Measurements from ENCODE around the gene TRIOBP.
A peak's percentile ranks its signal among the peaks of the same experiment; 100 is the strongest.
"Not testable (repeated sequence)": the region's sequence is repeated elsewhere in the genome, so short reads cannot be mapped to it uniquely, and the experiment has no call there.

TRIOBP gene

GRCh38 chr22:37781434-37782059 is 84.7 kb downstream of the TRIOBP start:
- no peak for DNase-seq

DNA sequence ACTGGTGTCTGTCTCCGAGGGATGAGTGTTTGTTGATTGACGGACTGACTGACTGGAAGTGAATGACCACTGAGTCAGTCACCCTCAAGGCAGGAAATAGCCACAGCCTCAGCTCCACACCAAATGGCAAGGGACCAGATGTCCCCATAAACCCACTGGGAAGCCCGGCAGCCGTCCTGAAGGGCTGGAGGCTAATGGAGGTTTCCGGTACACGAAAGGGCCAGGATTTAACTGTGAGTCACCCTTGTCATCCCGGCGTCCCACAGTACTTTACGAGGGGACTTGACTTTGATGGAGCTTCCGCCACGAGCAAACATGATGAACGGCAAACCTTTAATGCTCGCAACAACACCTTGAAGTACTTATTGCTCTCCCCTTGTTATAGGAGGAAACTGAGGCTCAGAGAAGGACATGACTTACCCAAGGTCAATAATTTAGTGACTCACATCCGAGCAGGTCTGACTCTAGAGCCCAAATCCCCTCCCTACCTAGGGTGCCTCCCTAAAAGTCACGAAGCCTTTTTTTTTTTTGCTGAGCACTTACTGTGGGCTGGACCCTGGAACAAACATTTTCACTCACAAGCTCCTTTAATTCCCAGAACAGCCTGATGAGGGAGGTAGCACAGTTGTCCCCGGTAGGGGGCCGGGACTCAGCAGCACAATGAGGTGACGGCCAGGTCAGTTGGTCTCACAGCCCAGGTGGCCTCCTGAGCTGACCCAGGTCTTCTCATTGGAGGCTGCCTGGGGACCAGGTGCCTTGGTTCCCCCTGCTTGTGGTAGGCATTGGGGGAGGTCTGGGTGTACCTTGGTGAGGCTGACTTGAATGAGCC is 85.7 kb downstream of the TRIOBP start:
- no peak for DNase-seq

DNA sequence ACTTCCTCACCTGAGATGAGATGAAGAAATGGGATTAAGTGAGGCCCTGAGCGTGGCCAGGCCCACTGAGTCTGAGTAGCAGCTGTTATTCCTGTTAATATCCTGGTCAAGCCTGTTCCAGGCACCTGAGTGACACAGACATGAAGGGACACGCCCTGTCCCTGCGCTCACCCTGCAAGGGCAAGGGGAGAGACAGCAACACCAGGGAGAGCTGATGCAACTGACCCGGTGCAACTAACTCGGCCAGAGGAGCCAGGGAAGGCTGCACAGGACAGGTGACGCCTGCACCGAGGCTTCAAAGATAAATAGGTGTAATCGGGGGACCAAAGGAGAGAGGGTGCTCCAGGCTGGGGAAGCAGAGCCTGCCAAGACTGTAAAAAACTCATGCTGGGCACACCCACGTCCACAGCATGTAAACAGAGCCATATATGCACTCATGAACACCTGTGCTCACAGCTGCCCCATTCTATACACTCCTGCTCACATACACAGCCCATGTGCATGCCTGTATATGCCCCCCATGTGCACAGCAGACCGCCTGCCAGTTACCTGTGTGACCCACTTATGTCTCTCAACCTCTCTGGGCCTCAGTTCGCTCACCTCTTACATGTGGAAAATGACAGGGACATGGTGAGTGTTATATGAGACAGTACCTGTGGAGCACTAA is 88.1 kb downstream of the TRIOBP start:
- DNase-seq, result no peak

GRCh38 chr22:37790234-37790633 is 93.4 kb downstream of the TRIOBP start:
- DNase-seq, result no peak

DNA sequence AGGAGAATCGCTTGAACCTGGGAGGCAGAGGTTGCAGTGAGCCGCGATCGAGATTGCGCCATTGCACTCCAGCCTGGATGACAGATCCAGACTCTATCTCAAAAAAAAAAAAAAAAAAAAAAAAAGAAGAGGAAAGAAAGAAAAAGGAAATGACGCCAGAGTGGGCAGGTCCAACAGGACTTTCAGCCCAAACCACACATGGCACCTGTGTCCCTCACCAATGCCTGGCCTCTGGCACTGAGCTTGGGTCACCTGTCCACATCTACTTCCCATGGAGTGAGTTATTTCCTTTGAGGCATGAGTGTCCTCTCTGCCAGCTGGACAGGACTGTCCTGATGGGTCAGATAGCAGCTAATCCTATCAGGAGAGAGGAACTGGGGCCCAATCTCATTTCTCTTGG is 95.6 kb downstream of the TRIOBP start:
- DNase-seq, result no peak

GRCh38 chr22:37794376-37794775 is 97.5 kb downstream of the TRIOBP start:
- DNase-seq, result no peak

DNA sequence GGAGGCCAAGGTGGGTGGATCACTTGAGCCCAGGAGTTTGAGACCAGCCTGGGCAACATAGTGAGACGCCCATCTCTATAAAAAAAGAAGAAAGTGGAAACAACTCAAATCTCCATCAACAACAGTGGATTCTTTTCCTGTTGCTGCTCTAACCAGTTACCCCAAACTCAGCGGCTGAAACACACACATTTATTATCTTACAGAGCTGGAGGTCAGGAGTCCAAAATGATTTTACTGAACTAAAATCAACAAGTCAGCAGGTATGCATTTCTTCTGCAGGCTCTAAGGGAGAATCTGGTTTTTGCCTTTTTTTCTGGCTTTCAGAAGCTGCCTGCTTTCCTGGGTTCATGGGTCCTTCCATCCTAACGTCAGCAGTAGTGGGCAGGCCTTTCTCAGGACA is 99.2 kb downstream of the TRIOBP start:
- no peak for DNase-seq

GRCh38 chr22:37797259-37797658 is 100.4 kb downstream of the TRIOBP start:
- DNase-seq, result not testable (repeated sequence)

- DNase-seq, result no peak
Observed at GRCh38 chr22:37797874-37798500, 101.1 kb downstream of the TRIOBP start.

GRCh38 chr22:37799979-37800378 is 103.1 kb downstream of the TRIOBP start:
- peak; percentile 19 to 22 for DNase-seq

GRCh38 chr22:37801946-37802309 is 105.1 kb downstream of the TRIOBP start:
- peak in 1 of 2 experiments; percentile 9 for DNase-seq

DNA sequence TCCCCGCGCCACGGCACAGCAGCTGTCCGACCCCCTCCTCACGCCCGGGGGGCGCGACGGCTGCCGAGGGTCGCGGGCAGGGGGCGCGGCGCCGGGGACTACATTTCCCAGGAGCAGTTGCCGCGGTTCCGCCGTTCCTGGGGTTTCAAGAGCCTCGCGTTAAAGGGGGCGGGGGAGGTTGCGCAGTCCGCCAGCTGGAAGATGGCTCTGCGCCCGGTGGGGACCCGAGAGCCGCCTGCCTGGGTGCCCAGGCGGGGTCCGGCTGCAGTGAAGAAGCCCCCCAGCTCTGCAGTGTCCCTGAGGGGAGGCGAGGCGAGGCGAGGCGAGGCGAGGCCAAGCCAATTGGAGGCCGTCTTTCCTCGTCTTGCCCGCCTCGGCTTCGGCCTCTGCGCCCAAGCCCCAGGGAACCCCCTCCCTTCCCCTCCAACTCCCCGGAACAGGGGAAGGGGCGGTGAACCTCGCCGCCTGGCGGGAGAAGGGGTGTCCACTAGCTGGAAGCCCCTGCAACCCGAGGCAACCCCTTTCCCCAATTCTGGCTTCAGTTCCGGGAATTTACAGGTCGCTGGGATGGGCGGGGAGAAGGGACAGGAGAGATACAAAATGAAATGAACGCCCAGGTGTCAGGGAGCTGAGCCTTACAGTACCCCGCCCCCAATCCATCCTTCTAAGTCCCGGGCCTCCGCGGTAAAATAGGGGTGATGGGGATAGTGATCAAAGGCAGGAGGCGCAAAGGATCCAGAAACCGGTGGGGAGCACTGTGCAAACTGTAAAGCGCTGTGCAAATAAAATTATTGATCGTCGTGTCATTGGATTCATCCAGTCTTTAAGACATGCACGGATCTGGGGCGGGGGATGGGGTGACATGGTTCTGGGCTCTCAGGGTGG is 105.7 kb downstream of the TRIOBP start:
- peak in 1 of 2 experiments; percentile 63 for DNase-seq

DNA sequence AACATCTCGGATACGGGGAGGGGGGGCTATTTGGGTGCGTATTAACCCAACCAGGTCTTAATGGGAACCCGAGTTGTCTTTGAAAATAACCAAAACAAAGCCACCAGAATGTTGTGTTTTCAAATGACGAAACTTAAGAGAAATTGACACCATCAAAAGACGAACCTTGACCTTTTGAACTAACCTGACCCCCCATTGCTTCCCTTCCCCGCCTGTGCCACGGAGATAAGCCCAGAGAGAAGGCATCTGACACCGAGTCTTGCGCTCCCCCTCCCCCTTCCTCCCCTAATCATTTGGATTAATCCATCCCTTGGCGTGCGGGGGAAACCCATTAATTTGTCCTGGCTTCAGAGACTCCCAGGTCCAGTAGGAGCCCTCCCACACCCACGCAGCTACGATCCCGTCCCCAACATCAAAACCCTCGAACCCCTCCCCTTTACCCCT is 106.4 kb downstream of the TRIOBP start:
- no peak for DNase-seq

GRCh38 chr22:37803639-37804351 is 106.9 kb downstream of the TRIOBP start:
- DNase-seq, result no peak

DNA sequence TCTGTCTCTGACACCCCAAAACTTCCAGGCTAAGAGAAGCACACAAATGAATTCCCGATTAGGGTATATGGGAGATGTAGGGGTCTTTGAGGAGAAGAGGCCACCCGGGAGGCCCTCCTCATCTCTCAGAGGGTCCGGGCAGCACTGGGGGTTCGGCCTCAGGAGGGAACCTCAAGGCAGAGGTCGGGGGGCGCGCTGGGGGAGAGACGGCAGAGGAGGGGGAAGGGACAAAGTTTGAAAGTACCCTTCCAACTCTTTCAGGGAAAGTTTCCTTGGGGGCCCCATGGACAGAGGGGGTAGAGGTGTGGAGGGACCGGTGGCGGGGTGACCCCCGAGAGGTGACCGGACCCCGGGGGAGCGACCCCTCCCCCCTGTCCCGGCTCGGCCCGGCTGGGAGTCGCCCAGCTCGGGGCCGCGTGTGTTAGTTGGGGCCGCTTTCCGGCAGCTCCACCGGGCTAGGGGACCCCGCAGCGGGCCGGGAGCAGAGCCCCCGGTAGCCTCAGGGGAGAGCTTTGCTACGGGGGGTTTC is 107.6 kb downstream of the TRIOBP start:
- no peak for DNase-seq

- DNase-seq, result peak; percentile 57 to 88
Observed at GRCh38 chr22:37804881-37805809, 108.3 kb downstream of the TRIOBP start.

DNA sequence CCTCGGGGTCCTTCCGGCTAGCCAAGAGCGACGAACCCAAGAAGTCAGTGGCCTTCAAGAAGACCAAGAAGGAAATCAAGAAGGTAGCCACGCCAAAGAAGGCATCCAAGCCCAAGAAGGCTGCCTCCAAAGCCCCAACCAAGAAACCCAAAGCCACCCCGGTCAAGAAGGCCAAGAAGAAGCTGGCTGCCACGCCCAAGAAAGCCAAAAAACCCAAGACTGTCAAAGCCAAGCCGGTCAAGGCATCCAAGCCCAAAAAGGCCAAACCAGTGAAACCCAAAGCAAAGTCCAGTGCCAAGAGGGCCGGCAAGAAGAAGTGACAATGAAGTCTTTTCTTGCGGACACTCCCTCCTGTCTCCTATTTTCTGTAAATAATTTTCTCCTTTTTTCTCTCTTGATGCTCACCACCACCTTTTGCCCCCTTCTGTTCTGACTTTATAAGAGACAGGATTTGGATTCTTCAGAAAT is 109.0 kb downstream of the TRIOBP start:
- no peak for DNase-seq

DNA sequence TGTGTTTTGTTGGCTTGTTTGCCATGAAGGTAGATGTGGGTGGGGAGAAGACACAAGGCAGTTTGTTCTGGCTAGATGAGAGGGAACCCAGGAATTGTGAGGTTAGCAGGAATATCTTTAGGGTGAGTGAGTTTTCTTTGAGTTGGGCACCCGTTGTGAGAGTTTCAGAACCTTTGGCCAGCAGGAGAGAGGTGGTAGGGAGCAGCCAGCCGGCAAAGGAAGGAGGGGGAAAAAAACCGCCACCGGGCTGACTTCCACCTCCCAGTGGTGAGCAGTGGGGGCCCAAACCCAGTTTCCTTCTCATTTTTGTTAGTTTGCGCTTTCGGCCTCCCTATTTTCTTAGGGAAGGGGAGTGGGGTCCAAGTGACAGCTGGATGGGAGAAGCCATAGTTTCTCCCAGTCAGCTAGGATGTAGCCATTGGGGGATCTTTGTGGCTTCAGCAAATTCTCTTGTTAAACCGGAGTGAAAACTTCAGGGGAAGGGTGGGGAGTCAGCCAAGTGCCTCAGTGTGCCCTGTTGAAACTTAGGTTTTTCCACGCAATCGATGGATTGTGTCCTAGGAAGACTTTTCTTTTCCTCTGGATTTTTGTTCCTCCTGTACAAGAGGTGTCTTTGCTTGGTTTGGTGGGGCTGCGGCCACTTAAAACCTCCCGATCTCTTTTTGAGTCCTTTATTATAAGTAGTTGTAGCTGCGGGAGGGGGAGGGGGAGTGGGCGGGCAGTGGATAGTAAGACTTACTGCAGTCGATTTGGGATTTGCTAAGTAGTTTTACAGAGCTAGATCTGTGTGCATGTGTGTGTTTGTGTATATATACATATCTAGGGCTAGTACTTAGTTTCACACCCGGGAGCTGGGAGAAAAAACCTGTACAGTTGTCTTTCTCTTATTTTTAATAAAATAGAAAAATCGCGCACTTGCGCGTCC is 109.8 kb downstream of the TRIOBP start:
- DNase-seq, result no peak

Measured in NCI-H446 (cell line).